ENCODE results near the gene SELENOO. TPM values are rescaled to one million over a fixed set of nuclear protein-coding genes. Genes with fewer than 3 reads are reported as not detected.

Gene SELENOO
- polyA plus RNA-seq, 1 of the 3 experiments (the other 2 are of a cell fraction) = 26.7 TPM

DNA sequence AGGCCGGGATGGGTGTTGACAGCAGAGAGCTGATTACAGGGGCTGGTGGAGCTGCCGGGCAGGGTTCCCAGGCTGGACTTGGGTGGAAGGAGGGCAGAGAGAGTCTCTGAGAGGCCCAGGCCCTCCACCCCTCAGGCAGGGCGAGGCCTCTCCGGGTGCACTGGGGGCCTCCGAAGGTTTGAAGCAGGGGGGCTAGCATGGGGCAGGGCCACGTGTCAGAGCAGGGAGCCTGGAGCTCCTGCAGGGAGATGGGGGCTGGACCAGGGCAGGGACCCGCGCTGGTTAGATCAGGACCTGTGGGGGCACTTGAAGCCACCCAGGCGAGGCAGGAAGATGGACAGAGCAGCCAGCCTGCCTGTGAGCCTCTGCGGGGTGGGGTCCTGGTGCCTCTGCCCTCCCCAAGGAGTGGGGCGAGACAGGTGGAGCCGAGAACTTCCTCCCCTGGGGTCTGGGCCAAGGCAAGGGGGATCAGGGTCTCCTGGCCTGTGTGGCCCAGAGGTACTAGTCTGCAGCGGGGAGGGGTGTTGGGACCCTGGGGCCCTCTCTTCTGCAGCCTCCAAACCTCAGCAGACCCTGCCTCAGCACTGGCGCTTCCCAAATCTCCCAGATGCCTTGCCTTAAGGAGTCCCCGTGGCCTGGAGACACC is 29.4 kb upstream of the SELENOO start:
- H3F3A ChIP-seq (replicated peaks; ENCODE audit: insufficient read depth) = no peaks in the 10 kb centered on the region
- no peak for DNase-seq
- no peaks in the 10 kb centered on the region for H3K27me3 ChIP-seq (ENCODE audit: insufficient read depth)
- H3K4me1 ChIP-seq (ENCODE audit: control insufficient read depth in 1 of 2, insufficient read depth in 2 of 2, low read depth in 1 of 2, low read length in 1 of 2) = peaks cover 0 to 3% of the 10 kb centered on the region in 2 experiments; a peak in 1 of 4 replicates
- TF ChIP-seq NRF1 (IDR thresholded peaks at IDR 0.05; ENCODE audit: low read depth, low read length) = no peak
- TF ChIP-seq GABPA (IDR thresholded peaks at IDR 0.05; ENCODE audit: low read depth) = no peak
- no peak for TF ChIP-seq YY1 (IDR thresholded peaks at IDR 0.05; ENCODE audit: low read depth)
- no peak for TF ChIP-seq TAF1 (IDR thresholded peaks at IDR 0.05; ENCODE audit: borderline replicate concordance, low read depth, low read length)
- TF ChIP-seq, protein P1, sequence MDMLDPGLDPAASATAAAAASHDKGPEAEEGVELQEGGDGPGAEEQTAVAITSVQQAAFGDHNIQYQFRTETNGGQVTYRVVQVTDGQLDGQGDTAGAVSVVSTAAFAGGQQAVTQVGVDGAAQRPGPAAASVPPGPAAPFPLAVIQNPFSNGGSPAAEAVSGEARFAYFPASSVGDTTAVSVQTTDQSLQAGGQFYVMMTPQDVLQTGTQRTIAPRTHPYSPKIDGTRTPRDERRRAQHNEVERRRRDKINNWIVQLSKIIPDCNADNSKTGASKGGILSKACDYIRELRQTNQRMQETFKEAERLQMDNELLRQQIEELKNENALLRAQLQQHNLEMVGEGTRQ (IDR thresholded peaks at IDR 0.05; ENCODE audit: borderline replicate concordance, low read depth, low read length) = no peak
- no peak for TF ChIP-seq TEAD4 (IDR thresholded peaks at IDR 0.05; ENCODE audit: borderline replicate concordance, insufficient read depth)
- no peak for TF ChIP-seq MXI1 (IDR thresholded peaks at IDR 0.05; ENCODE audit: low read depth, low read length)
- TF ChIP-seq, protein P2, sequence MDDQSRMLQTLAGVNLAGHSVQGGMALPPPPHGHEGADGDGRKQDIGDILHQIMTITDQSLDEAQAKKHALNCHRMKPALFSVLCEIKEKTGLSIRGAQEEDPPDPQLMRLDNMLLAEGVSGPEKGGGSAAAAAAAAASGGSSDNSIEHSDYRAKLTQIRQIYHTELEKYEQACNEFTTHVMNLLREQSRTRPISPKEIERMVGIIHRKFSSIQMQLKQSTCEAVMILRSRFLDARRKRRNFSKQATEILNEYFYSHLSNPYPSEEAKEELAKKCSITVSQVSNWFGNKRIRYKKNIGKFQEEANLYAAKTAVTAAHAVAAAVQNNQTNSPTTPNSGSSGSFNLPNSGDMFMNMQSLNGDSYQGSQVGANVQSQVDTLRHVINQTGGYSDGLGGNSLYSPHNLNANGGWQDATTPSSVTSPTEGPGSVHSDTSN (IDR thresholded peaks at IDR 0.05) = no peak
- no peak for TF ChIP-seq RAD21 (IDR thresholded peaks at IDR 0.05; ENCODE audit: low read length)
- no peak for TF ChIP-seq RXRA (IDR thresholded peaks at IDR 0.05; ENCODE audit: borderline replicate concordance, low read depth)
- TF ChIP-seq SIN3A (IDR thresholded peaks at IDR 0.05; ENCODE audit: borderline replicate concordance, low read depth, low read length) = no peak
- TF ChIP-seq ZBTB33 (IDR thresholded peaks at IDR 0.05; ENCODE audit: borderline replicate concordance, low read depth) = no peak
- TF ChIP-seq FOXJ3 (CRISPR knock-in tag; IDR thresholded peaks at IDR 0.05) = no peak
- no peak for TF ChIP-seq RFX5 (IDR thresholded peaks at IDR 0.05; ENCODE audit: low read length)
- no peak for TF ChIP-seq GATA2 (CRISPR knock-in tag; IDR thresholded peaks at IDR 0.05)
- no peak for TF ChIP-seq FOXM1 (IDR thresholded peaks at IDR 0.05; ENCODE audit: low read depth)
- TF ChIP-seq, protein P3, sequence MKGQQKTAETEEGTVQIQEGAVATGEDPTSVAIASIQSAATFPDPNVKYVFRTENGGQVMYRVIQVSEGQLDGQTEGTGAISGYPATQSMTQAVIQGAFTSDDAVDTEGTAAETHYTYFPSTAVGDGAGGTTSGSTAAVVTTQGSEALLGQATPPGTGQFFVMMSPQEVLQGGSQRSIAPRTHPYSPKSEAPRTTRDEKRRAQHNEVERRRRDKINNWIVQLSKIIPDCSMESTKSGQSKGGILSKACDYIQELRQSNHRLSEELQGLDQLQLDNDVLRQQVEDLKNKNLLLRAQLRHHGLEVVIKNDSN (IDR thresholded peaks at IDR 0.05; ENCODE audit: borderline replicate concordance, low read depth) = no peak
- TF ChIP-seq, protein P4, sequence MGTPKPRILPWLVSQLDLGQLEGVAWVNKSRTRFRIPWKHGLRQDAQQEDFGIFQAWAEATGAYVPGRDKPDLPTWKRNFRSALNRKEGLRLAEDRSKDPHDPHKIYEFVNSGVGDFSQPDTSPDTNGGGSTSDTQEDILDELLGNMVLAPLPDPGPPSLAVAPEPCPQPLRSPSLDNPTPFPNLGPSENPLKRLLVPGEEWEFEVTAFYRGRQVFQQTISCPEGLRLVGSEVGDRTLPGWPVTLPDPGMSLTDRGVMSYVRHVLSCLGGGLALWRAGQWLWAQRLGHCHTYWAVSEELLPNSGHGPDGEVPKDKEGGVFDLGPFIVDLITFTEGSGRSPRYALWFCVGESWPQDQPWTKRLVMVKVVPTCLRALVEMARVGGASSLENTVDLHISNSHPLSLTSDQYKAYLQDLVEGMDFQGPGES (IDR thresholded peaks at IDR 0.05; ENCODE audit: low read depth, low read length) = no peak
- no peak for TF ChIP-seq EP300 (IDR thresholded peaks at IDR 0.05; ENCODE audit: borderline replicate concordance in 1 of 2, low read depth in 1 of 2, low read length in 1 of 2)
- H3K4me3 ChIP-seq (ENCODE audit: low read depth in 2 of 2, low read length in 1 of 2) = peak overlapping the region; percentile 50 to 63; a peak in 2 of 4 replicates
- no peaks in the 10 kb centered on the region for H3K36me3 ChIP-seq (replicated peaks in 1 of 2; ENCODE audit: control insufficient read depth in 1 of 2, insufficient read depth in 2 of 2, low read length in 1 of 2)
- ChIA-PET CTCF (interaction anchor here (0.9 to 1.8 kb wide), 5 partner anchors 10 to 170 kb away, joined by 3 to 14 read pairs (median 4); no protein-coding TSS in a partner anchor), POLR2A (no interaction called here)
- no peaks in the 10 kb centered on the region for H4K20me1 ChIP-seq (ENCODE audit: insufficient read depth)
- no peaks in the 10 kb centered on the region for H3K79me2 ChIP-seq (ENCODE audit: insufficient read depth)
- peak overlapping the region; percentile 78 for H3K4me2 ChIP-seq
- H3K9me3 ChIP-seq = no peaks in the 10 kb centered on the region
- WGBS (ENCODE audit: low lambda C conversion rate) = 84% methylated on average over 11 of the region's 15 CpGs
- H3K9me2 ChIP-seq = no peaks in the 10 kb centered on the region
- no peak overlapping the region for H3K9ac ChIP-seq
- no peak overlapping the region for H3K27ac ChIP-seq (ENCODE audit: low read depth in 2 of 2, low read length in 1 of 2)
- no peak overlapping the region for H2AFZ ChIP-seq (ENCODE audit: low read depth)
